ENCODE results near the gene NOB1. TPM values are rescaled to one million over a fixed set of nuclear protein-coding genes. Genes with fewer than 3 reads are reported as not detected.
A peak's percentile ranks its signal among the peaks of the same experiment; 100 is the strongest.
"Not testable (repeated sequence)": the region's sequence is repeated elsewhere in the genome, so short reads cannot be mapped to it uniquely, and the experiment has no call there.

Gene NOB1
- total and polyA plus RNA-seq, 9 of the 15 experiments (the other 6 are each of a cell fraction or from before 2014, with no cell fraction given), result 42.4 to 148 (median 116) TPM

DNA sequence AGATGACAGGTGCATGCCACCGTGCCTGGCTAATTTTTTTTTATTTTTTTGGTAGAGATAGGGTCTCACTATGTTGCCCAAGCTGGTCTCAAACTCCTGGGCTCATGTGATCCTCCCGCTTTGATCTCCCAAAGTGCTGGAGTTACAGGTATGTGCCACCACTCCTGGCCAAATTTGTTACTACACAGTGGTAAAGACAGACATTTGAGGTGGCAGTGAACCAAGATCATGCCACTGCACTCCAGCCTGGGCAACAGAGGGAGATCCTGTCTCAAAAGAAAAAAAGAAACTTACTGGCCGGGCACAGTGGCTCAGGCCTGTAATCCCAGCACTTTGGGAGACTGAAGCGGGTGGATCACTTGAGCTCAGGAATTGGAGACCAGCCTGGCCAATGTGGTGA, 25.7 kb downstream of the NOB1 start:
- Histone ChIP-seq H3K4me2 (ENCODE audit: insufficient read depth, low read length) (peak overlapping the region; percentile 99; the same call in 1 of the 2 replicates), H2AFZ (ENCODE audit: low read depth, low read length) (peak overlapping the region; percentile 72; the same call in 1 of the 2 replicates), H3K9ac (ENCODE audit: insufficient read depth in 1 of 2, low read depth in 2 of 2, low read length in 2 of 2) (peak overlapping the region in 1 of 2 experiments; percentile 89; a peak in 1 of 4 replicates), H3K79me2 (ENCODE audit: control insufficient read depth, insufficient read depth, low read length) (peaks cover 40% of the 10 kb centered on the region), H3K4me1 (replicated peaks in 1 of 2; ENCODE audit: control insufficient read depth in 2 of 2, insufficient read depth in 2 of 2, low read length in 2 of 2) (peaks cover 19 to 27% of the 10 kb centered on the region in 2 experiments; a peak in 4 of 5 replicates)
- H3K27me3 ChIP-seq (ENCODE audit: control insufficient read depth in 2 of 2, insufficient read depth in 2 of 2, low read length in 2 of 2); CTCF ChIA-PET (ENCODE audit: low intra/inter-chr PET ratio); DNase-seq (ENCODE audit: extremely low read depth in 1 of 4, low spot score in 3 of 4); in situ Hi-C loops (cut with MboI); H3K9me1 ChIP-seq (ENCODE audit: control insufficient read depth, insufficient read depth, low read length); H3K9me3 ChIP-seq (replicated peaks; ENCODE audit: control insufficient read depth, insufficient read depth, low read depth, low read length); intact Hi-C loops (cut with micrococcal nuclease); H3K4me3 ChIP-seq; H3K36me3 ChIP-seq (ENCODE audit: control insufficient read depth, insufficient read depth, low read length); FAIRE-seq; BruUV-seq (replicated peaks); H3K27ac ChIP-seq (ENCODE audit: extremely low read depth, low read depth, low read length); ATAC-seq; H4K20me1 ChIP-seq (replicated peaks; ENCODE audit: control insufficient read depth, insufficient read depth, low read length): not testable (repeated sequence)
- POLR2A ChIA-PET, result interaction anchor here (1.0 to 8.6 kb wide), 5 partner anchors 8 to 21 kb away, joined by 3 to 66 read pairs (median 3); no protein-coding TSS in a partner anchor
- WGBS (ENCODE audit: insufficient coverage, low coverage, missing lambda C conversion rate), result 73% methylated on average over 4 of the region's 4 CpGs
- 0 out of 2 replicates have a peak, but pooled peaks have one; percentile 36 for TF ChIP-seq ZNF121 (CRISPR knock-in tag; conservative IDR thresholded peaks at IDR 0.05)

GRCh38 chr16:69727916-69728270, 26.8 kb downstream of the NOB1 start:
- FAIRE-seq (peak; percentile 76), ATAC-seq (no peak), DNase-seq (ENCODE audit: extremely low read depth in 1 of 4, low spot score in 3 of 4) (peak in 1 of 4 experiments; percentile 67)
- peaks cover 47% of the 10 kb centered on the region for H3K79me2 ChIP-seq (ENCODE audit: control insufficient read depth, insufficient read depth, low read length)
- H3K27ac ChIP-seq (ENCODE audit: extremely low read depth, low read depth, low read length), result peak overlapping the region; percentile 97
- peak overlapping the region; percentile 99 for H3K4me2 ChIP-seq (ENCODE audit: insufficient read depth, low read length)
- BruUV-seq (replicated peaks), result no TSS peak
- ChIA-PET CTCF (ENCODE audit: low intra/inter-chr PET ratio) (interaction anchor here (0.6 kb wide), 1 partner anchor 46 kb away, joined by 3 read pairs; no protein-coding TSS in a partner anchor), POLR2A (interaction anchor here (1.3 to 8.6 kb wide), 6 partner anchors 9 to 26 kb away, joined by 3 to 66 read pairs (median 15); partner anchors contain the start of gene NOB1)
- H3K36me3 ChIP-seq (ENCODE audit: control insufficient read depth, insufficient read depth, low read length), result no peaks in the 10 kb centered on the region
- no peaks in the 10 kb centered on the region for H4K20me1 ChIP-seq (replicated peaks; ENCODE audit: control insufficient read depth, insufficient read depth, low read length)
- in situ Hi-C loops (cut with MboI), result no loop called here
- peak overlapping the region; percentile 89 to 92 for H3K9ac ChIP-seq (ENCODE audit: insufficient read depth in 1 of 2, low read depth in 2 of 2, low read length in 2 of 2)
- WGBS (ENCODE audit: insufficient coverage, low coverage, missing lambda C conversion rate), result 32% methylated on average over 5 of the region's 5 CpGs
- H3K9me3 ChIP-seq (replicated peaks; ENCODE audit: control insufficient read depth, insufficient read depth, low read depth, low read length), result no peaks in the 10 kb centered on the region
- no peaks in the 10 kb centered on the region for H3K27me3 ChIP-seq (ENCODE audit: control insufficient read depth in 2 of 2, insufficient read depth in 2 of 2, low read length in 2 of 2)
- H3K4me3 ChIP-seq, result peak overlapping the region; percentile 52
- peak overlapping the region; percentile 96 for H2AFZ ChIP-seq (ENCODE audit: low read depth, low read length)
- intact Hi-C loops (cut with micrococcal nuclease), result loop anchor here (1.0 kb wide), 1 partner anchor 26 kb away; the partner anchor contains the start of gene NOB1
- H3K4me1 ChIP-seq (replicated peaks in 1 of 2; ENCODE audit: control insufficient read depth in 2 of 2, insufficient read depth in 2 of 2, low read length in 2 of 2), result peaks cover 21 to 32% of the 10 kb centered on the region in 2 experiments; a peak in 4 of 5 replicates
- H3K9me1 ChIP-seq (ENCODE audit: control insufficient read depth, insufficient read depth, low read length), result no peaks in the 10 kb centered on the region
- TF ChIP-seq ILF3 (IDR thresholded peaks at IDR 0.05; ENCODE audit: borderline replicate concordance) (no peak), BDP1 (IDR thresholded peaks at IDR 0.05; ENCODE audit: insufficient read depth, insufficient read length) (no peak), RFX1 (IDR thresholded peaks at IDR 0.05) (no peak), GTF2A2 (tag; IDR thresholded peaks at IDR 0.05) (no peak), TCF15 (CRISPR knock-in tag; IDR thresholded peaks at IDR 0.05) (no peak), MECOM (CRISPR knock-in tag; IDR thresholded peaks at IDR 0.05) (0 out of 2 replicates have a peak, but pooled peaks have one; percentile 55)
- TF ChIP-seq, protein P1, sequence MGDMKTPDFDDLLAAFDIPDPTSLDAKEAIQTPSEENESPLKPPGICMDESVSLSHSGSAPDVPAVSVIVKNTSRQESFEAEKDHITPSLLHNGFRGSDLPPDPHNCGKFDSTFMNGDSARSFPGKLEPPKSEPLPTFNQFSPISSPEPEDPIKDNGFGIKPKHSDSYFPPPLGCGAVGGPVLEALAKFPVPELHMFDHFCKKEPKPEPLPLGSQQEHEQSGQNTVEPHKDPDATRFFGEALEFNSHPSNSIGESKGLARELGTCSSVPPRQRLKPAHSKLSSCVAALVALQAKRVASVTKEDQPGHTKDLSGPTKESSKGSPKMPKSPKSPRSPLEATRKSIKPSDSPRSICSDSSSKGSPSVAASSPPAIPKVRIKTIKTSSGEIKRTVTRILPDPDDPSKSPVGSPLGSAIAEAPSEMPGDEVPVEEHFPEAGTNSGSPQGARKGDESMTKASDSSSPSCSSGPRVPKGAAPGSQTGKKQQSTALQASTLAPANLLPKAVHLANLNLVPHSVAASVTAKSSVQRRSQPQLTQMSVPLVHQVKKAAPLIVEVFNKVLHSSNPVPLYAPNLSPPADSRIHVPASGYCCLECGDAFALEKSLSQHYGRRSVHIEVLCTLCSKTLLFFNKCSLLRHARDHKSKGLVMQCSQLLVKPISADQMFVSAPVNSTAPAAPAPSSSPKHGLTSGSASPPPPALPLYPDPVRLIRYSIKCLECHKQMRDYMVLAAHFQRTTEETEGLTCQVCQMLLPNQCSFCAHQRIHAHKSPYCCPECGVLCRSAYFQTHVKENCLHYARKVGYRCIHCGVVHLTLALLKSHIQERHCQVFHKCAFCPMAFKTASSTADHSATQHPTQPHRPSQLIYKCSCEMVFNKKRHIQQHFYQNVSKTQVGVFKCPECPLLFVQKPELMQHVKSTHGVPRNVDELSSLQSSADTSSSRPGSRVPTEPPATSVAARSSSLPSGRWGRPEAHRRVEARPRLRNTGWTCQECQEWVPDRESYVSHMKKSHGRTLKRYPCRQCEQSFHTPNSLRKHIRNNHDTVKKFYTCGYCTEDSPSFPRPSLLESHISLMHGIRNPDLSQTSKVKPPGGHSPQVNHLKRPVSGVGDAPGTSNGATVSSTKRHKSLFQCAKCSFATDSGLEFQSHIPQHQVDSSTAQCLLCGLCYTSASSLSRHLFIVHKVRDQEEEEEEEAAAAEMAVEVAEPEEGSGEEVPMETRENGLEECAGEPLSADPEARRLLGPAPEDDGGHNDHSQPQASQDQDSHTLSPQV (IDR thresholded peaks at IDR 0.05), result peak; percentile 61; the same call in 1 of the 2 replicates

Data from K562 (cell line).